Measurements from ENCODE around the gene ADGRA1.

DNA sequence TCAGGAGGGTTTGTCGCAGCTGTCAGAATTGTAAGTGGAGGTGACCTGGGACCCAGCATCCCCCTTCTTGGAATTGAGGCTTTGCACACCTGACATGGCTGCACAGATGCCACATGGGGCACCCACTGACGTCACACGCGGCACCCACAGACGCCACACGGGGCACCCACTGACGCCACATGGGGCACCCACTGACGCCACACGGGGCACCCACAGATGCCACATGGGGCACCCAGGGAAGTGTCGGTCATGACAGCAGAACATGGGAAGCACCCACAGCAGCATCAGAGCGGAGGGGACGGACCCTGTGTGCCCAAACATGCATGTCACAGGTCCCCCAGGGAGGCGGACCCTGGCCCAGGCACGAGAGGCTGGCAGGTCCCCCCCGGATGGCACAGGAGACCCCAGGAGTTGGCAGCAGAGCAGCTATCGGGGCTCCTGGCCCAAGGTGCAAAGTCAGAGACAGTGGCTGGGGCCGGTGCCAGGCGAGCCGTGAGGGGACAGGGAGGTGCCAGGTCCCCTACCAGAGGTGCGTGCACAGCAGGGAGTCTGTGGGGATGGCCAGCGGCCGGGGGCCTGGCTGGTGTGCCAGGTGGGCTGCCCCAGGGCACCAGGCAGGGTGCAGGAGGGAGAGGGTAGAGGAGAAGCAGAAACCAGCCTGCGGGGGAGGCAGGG is 93.4 kb downstream of the ADGRA1 start:
- TF ChIP-seq, protein P1, sequence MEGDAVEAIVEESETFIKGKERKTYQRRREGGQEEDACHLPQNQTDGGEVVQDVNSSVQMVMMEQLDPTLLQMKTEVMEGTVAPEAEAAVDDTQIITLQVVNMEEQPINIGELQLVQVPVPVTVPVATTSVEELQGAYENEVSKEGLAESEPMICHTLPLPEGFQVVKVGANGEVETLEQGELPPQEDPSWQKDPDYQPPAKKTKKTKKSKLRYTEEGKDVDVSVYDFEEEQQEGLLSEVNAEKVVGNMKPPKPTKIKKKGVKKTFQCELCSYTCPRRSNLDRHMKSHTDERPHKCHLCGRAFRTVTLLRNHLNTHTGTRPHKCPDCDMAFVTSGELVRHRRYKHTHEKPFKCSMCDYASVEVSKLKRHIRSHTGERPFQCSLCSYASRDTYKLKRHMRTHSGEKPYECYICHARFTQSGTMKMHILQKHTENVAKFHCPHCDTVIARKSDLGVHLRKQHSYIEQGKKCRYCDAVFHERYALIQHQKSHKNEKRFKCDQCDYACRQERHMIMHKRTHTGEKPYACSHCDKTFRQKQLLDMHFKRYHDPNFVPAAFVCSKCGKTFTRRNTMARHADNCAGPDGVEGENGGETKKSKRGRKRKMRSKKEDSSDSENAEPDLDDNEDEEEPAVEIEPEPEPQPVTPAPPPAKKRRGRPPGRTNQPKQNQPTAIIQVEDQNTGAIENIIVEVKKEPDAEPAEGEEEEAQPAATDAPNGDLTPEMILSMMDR (IDR thresholded peaks at IDR 0.05; ENCODE audit: extremely low read depth in 1 of 2, insufficient read depth in 1 of 2, low read depth in 1 of 2, low read length in 2 of 2), result no peak
- no peak for TF ChIP-seq POLR2A (IDR thresholded peaks at IDR 0.05; ENCODE audit: low read depth, low read length)
- TF ChIP-seq EZH2 (IDR thresholded peaks at IDR 0.05; ENCODE audit: borderline replicate concordance, low read depth, low read length, severe bottlenecking), result no peak
- TF ChIP-seq, protein P2, sequence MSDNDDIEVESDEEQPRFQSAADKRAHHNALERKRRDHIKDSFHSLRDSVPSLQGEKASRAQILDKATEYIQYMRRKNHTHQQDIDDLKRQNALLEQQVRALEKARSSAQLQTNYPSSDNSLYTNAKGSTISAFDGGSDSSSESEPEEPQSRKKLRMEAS (IDR thresholded peaks at IDR 0.05; ENCODE audit: insufficient read depth, insufficient read length), result no peak
- TF ChIP-seq MYC (IDR thresholded peaks at IDR 0.05; ENCODE audit: low read depth, low read length), result no peak
- no peak for TF ChIP-seq GATA2 (IDR thresholded peaks at IDR 0.05; ENCODE audit: insufficient read depth, insufficient read length, low read depth, low read length)
